ENCODE data around the gene SNUPN. TPM values are rescaled to one million over a fixed set of nuclear protein-coding genes. Genes with fewer than 3 reads are reported as not detected.
A peak's percentile ranks its signal among the peaks of the same experiment; 100 is the strongest.
"Not testable (repeated sequence)": the region's sequence is repeated elsewhere in the genome, so short reads cannot be mapped to it uniquely, and the experiment has no call there.

The SNUPN gene
- total and polyA plus RNA-seq, 4 experiments from 2014 or later, result 21.0 to 35.2 (median 24.3) TPM

DNA sequence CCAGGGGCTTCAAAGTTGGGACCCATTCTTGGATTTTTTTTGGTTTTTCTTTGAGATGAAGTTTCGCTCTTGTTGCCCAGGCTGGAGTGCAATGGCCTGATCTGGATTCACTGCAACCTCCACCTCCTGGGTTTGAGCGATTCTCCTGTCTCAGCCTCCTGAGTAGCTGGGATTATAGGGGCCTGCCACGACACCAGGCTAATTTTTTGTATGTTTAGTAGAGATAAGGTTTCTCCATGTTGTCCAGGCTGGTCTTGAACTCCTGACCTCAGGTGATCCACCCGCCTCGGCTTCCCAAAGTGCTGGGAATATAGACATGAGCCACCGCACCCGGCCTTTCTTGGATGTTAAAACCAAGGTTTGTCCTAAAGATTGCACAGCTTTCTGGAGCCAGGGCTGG lies 8.4 kb upstream of the SNUPN start:
- Mint-ChIP-seq H3K4me1 (peaks cover 16 to 28% (median 24%) of the 10 kb centered on the region in 4 donors), H3K36me3 (peaks cover 4 to 12% of the 10 kb centered on the region in 2 donors)
- ChIA-PET POLR2A (ENCODE audit: partially characterized antibody) (interaction anchor here (0.6 to 2.1 kb wide), 3 partner anchors 8 to 261 kb away, joined by 3 to 7 read pairs (median 4); partner anchors contain the start of gene SNUPN), CTCF (ENCODE audit: partially characterized antibody) (interaction anchor here (0.7 kb wide), 1 partner anchor 283 kb away, joined by 3 read pairs; no protein-coding TSS in a partner anchor)
- H3K27me3 ChIP-seq (ENCODE audit: insufficient read depth, low read length); H3K9me3 Mint-ChIP-seq; H3K4me3 ChIP-seq (ENCODE audit: low read length in 2 of 2); H3K27ac ChIP-seq (ENCODE audit: low read depth, low read length); DNase-seq; H3K36me3 ChIP-seq (ENCODE audit: insufficient read depth, low read length); H3K27ac Mint-ChIP-seq; H3K9me3 ChIP-seq (ENCODE audit: control insufficient read depth in 1 of 2, low read length in 2 of 2); intact Hi-C loops (cut with micrococcal nuclease); H3K27me3 Mint-ChIP-seq; H3K4me3 Mint-ChIP-seq: not testable (repeated sequence)
- peaks cover 31% of the 10 kb centered on the region for H3K4me1 ChIP-seq (ENCODE audit: insufficient read depth, low read length)

- Histone ChIP-seq H3K4me3 (ENCODE audit: low read length in 2 of 2) (no peak overlapping the region), H3K27me3 (ENCODE audit: insufficient read depth, low read length) (no peaks in the 10 kb centered on the region), H3K4me1 (ENCODE audit: insufficient read depth, low read length) (peaks cover 11% of the 10 kb centered on the region), H3K9me3 (ENCODE audit: control insufficient read depth in 1 of 2, low read length in 2 of 2) (no peaks in the 10 kb centered on the region), H3K27ac (ENCODE audit: low read depth, low read length) (no peak overlapping the region), H3K36me3 (ENCODE audit: insufficient read depth, low read length) (no peaks in the 10 kb centered on the region)
- H3K27me3 Mint-ChIP-seq, result no peaks in the 10 kb centered on the region
- no peak overlapping the region for H3K4me3 Mint-ChIP-seq
- ChIA-PET CTCF (ENCODE audit: partially characterized antibody) (no interaction called here), POLR2A (ENCODE audit: partially characterized antibody) (interaction anchor here (2.6 kb wide), 1 partner anchor 8 kb away, joined by 20 read pairs; the partner anchor contains the start of gene IMP3)
- intact Hi-C loops (cut with micrococcal nuclease), result no loop called here
- no peaks in the 10 kb centered on the region for H3K9me3 Mint-ChIP-seq
- no peak for DNase-seq
- no peak overlapping the region for H3K27ac Mint-ChIP-seq
- peaks cover 4 to 9% (median 6%) of the 10 kb centered on the region in 4 donors for H3K4me1 Mint-ChIP-seq
- H3K36me3 Mint-ChIP-seq, result no peaks in the 10 kb centered on the region
These were observed 6.4 kb upstream of the SNUPN start for GRCh38 chr15:75631935-75632334.

GRCh38 chr15:75622505-75622904 lies 3.0 kb downstream of the SNUPN start:
- H3K4me1 ChIP-seq (ENCODE audit: insufficient read depth, low read length), result peaks cover 29% of the 10 kb centered on the region
- DNase-seq, result no peak
- CTCF ChIA-PET (ENCODE audit: partially characterized antibody), result no interaction called here
- no peak overlapping the region for H3K27ac ChIP-seq (ENCODE audit: low read depth, low read length)
- intact Hi-C loops (cut with micrococcal nuclease), result no loop called here
- peaks cover 0 to 2% (median 0%) of the 10 kb centered on the region in 8 donors for H3K9me3 Mint-ChIP-seq
- no peak overlapping the region for H3K4me3 ChIP-seq (ENCODE audit: low read length in 2 of 2)
- POLR2A ChIA-PET (ENCODE audit: partially characterized antibody), result interaction anchor here (1.2 kb wide), 1 partner anchor 17 kb away, joined by 4 read pairs; the partner anchor contains the start of gene IMP3
- peaks cover 0 to 32% of the 10 kb centered on the region in 2 donors for H3K36me3 Mint-ChIP-seq
- no peaks in the 10 kb centered on the region for H3K27me3 Mint-ChIP-seq
- H3K4me1 Mint-ChIP-seq, result peaks cover 21 to 42% (median 33%) of the 10 kb centered on the region in 4 donors
- H3K4me3 Mint-ChIP-seq, result peak overlapping the region in 4 of 8 donors; percentile 5 to 55 (median 16)
- H3K27ac Mint-ChIP-seq, result peak overlapping the region in 6 of 7 donors; percentile 1 to 96 (median 58)
- peaks cover 3% of the 10 kb centered on the region for H3K36me3 ChIP-seq (ENCODE audit: insufficient read depth, low read length)
- no peaks in the 10 kb centered on the region for H3K9me3 ChIP-seq (ENCODE audit: control insufficient read depth in 1 of 2, low read length in 2 of 2)
- H3K27me3 ChIP-seq (ENCODE audit: insufficient read depth, low read length), result no peaks in the 10 kb centered on the region

- H3K36me3 ChIP-seq (ENCODE audit: insufficient read depth, low read length), result peaks cover 18% of the 10 kb centered on the region
- no peaks in the 10 kb centered on the region for H3K9me3 ChIP-seq (ENCODE audit: control insufficient read depth in 1 of 2, low read length in 2 of 2)
- Mint-ChIP-seq H3K27ac (peak overlapping the region; percentile 30 to 83 (median 73)), H3K4me3 (peak overlapping the region in 4 of 8 donors; percentile 39 to 80 (median 67)), H3K4me1 (peaks cover 19 to 35% (median 28%) of the 10 kb centered on the region in 4 donors), H3K9me3 (peaks cover 0 to under 1% (median 0%) of the 10 kb centered on the region in 8 donors), H3K36me3 (peaks cover 11 to 45% of the 10 kb centered on the region in 2 donors), H3K27me3 (no peaks in the 10 kb centered on the region)
- H3K27me3 ChIP-seq (ENCODE audit: insufficient read depth, low read length), result no peaks in the 10 kb centered on the region
- H3K27ac ChIP-seq (ENCODE audit: low read depth, low read length), result no peak overlapping the region
- peaks cover 22% of the 10 kb centered on the region for H3K4me1 ChIP-seq (ENCODE audit: insufficient read depth, low read length)
- no peak for DNase-seq
- intact Hi-C loops (cut with micrococcal nuclease), result no loop called here
- H3K4me3 ChIP-seq (ENCODE audit: low read length in 2 of 2), result no peak overlapping the region
- ChIA-PET POLR2A (ENCODE audit: partially characterized antibody) (interaction anchor here (0.7 to 2.7 kb wide), 4 partner anchors 13 to 253 kb away, joined by 3 to 15 read pairs (median 6); partner anchors contain the start of gene IMP3), CTCF (ENCODE audit: partially characterized antibody) (interaction anchor here (0.8 to 1.5 kb wide), 2 partner anchors 23 to 253 kb away, joined by 3 to 7 read pairs; no protein-coding TSS in a partner anchor)
These were observed 4.6 kb downstream of the SNUPN start for GRCh38 chr15:75620841-75621391.

DNA sequence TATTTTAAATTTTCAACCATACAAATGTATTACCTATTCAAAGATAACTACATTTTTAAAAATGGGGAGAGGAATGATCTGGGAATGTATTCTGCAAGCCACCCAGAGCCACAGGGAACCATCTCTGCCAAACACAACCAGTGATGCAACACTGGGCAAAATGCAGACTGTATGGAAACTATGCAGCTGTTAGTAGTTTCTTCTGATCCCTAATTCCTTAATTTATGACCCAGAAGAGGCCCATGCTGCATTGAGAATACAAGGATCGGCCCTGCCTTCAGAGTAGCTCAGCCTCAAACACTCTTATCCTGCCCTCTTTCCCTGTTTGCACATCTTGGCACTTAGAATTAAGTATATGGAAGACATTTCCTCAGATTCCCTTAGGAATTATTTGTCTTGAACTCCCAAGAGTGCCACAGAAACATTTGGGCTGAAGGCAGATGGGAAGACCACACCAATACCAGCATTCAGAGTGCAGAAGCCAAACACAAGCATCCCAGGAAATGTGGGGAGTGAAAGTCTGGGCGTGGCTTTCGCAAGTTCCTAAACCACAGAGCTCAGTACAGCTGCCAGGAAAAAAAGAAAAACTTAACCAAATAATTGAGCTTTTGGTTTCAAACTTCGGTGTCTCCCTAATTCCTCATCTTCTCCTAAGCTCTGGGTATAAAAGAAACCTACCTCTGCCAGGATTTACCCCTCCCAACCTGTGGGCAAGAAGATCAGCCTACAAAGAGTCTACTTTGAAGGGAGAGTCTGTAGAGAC lies 5.3 kb downstream of the SNUPN start:
- Mint-ChIP-seq H3K27me3 (no peaks in the 10 kb centered on the region), H3K4me3 (peak overlapping the region in 3 of 8 donors; percentile 63 to 80 (median 71)), H3K27ac (peak overlapping the region; percentile 30 to 80 (median 68)), H3K9me3 (no peaks in the 10 kb centered on the region), H3K36me3 (peaks cover 16 to 43% of the 10 kb centered on the region in 2 donors), H3K4me1 (peaks cover 21 to 32% (median 26%) of the 10 kb centered on the region in 4 donors)
- Histone ChIP-seq H3K4me1 (ENCODE audit: insufficient read depth, low read length) (peaks cover 22% of the 10 kb centered on the region), H3K27ac (ENCODE audit: low read depth, low read length) (no peak overlapping the region), H3K9me3 (ENCODE audit: control insufficient read depth in 1 of 2, low read length in 2 of 2) (no peaks in the 10 kb centered on the region), H3K36me3 (ENCODE audit: insufficient read depth, low read length) (peaks cover 19% of the 10 kb centered on the region), H3K4me3 (ENCODE audit: low read length in 2 of 2) (no peak overlapping the region), H3K27me3 (ENCODE audit: insufficient read depth, low read length) (no peaks in the 10 kb centered on the region)
- no peak for DNase-seq
- intact Hi-C loops (cut with micrococcal nuclease), result no loop called here
- ChIA-PET CTCF (ENCODE audit: partially characterized antibody) (interaction anchor here (0.8 to 1.5 kb wide), 3 partner anchors 22 to 253 kb away, joined by 3 to 7 read pairs (median 3); no protein-coding TSS in a partner anchor), POLR2A (ENCODE audit: partially characterized antibody) (interaction anchor here (0.6 to 2.7 kb wide), 6 partner anchors 13 to 253 kb away, joined by 3 to 15 read pairs (median 4); partner anchors contain the start of gene IMP3)

DNA sequence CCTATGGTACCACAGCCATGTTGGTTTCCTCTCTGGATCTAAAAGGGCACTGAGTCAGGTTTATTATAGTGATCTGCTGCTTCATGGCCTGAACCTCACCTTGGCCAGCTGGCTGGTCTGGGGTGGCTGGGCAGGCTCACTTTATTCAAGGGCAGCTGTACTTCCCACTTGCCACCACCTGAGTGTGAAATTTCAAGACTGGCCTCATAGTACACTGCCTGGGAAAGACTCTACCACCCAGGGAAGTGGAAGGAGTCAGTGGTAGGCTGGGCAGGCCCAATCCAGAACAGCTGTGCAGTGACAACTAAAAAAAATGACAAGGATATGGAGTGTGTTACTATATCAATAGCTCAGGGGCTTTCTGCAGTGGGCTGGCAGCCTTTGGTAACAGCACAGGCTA lies 8.8 kb downstream of the SNUPN start:
- Histone ChIP-seq H3K4me1 (ENCODE audit: insufficient read depth, low read length) (peaks cover 17% of the 10 kb centered on the region), H3K27me3 (ENCODE audit: insufficient read depth, low read length) (no peaks in the 10 kb centered on the region), H3K36me3 (ENCODE audit: insufficient read depth, low read length) (peaks cover 26% of the 10 kb centered on the region), H3K27ac (ENCODE audit: low read depth, low read length) (no peak overlapping the region), H3K9me3 (ENCODE audit: control insufficient read depth in 1 of 2, low read length in 2 of 2) (no peaks in the 10 kb centered on the region), H3K4me3 (ENCODE audit: low read length in 2 of 2) (no peak overlapping the region)
- Mint-ChIP-seq H3K27me3 (no peaks in the 10 kb centered on the region), H3K9me3 (no peaks in the 10 kb centered on the region), H3K4me3 (no peak overlapping the region), H3K36me3 (peaks cover 36 to 63% of the 10 kb centered on the region in 2 donors), H3K27ac (peak overlapping the region in 4 of 7 donors; percentile 22 to 62 (median 43)), H3K4me1 (peaks cover 17 to 28% (median 24%) of the 10 kb centered on the region in 4 donors)
- no peak for DNase-seq
- CTCF ChIA-PET (ENCODE audit: partially characterized antibody), result no interaction called here
- intact Hi-C loops (cut with micrococcal nuclease), result no loop called here
- POLR2A ChIA-PET (ENCODE audit: partially characterized antibody), result interaction anchor here (0.8 to 2.3 kb wide), 3 partner anchors 9 to 23 kb away, joined by 3 to 12 read pairs (median 4); partner anchors contain the start of genes IMP3 and SNUPN
